Panc1 (cell line): ENCODE measurements around the gene C1orf141. TPM values are rescaled to one million over a fixed set of nuclear protein-coding genes. Genes with fewer than 3 reads are reported as not detected.

Experiments
- ATAC-seq: fragments of 200-7000 bp; cut with Tn5 transposase; 2 replicates; pipeline ENCODE4 v1.9.1; 2020; ENCODE audit warnings: mild to moderate bottlenecking, moderate library complexity
- BruUV-seq: library from RNA; stranded (reverse); fragments of 400-500 nt; replicated peaks from 2 replicates; lab custom pipeline; 2021; lab: Mats Ljungman, UMichigan
- CTCF ChIA-PET: fragments of 300-600 bp; sonication (Branson Sonifier 250); formaldehyde crosslinking; loops from one replicate; lab custom pipeline; 2022; ENCODE audit warnings: antibody characterized with exemption; lab: Charles Lee
- POLR2A ChIA-PET: fragments of 300-600 bp; sonication (Branson Sonifier 250); formaldehyde crosslinking; loops from one replicate; lab custom pipeline; 2022; ENCODE audit warnings: antibody characterized with exemption; lab: Charles Lee
- DNase-seq: peaks from one replicate; pipeline ENCODE4 v3.0.0-alpha.2; 2010; ENCODE audit warnings: low read depth, low spot score
- H3K27ac ChIP-seq: 2 replicates; pipeline ENCODE4 v1.5.1; 2011; ENCODE audit warnings: mild to moderate bottlenecking, low read length, inconsistent platforms
- H3K27me3 ChIP-seq: fragments of 200-500 bp; sonication (Bioruptor generic); 2 replicates; pipeline ENCODE4 v1.6.0; 2014; ENCODE audit warnings: low read length, inconsistent platforms; ENCODE audit not compliant: control insufficient read depth, insufficient read depth
- H3K36me3 ChIP-seq: fragments of 200-500 bp; sonication (Bioruptor generic); 2 replicates; pipeline ENCODE4 v1.5.1; 2014; ENCODE audit warnings: inconsistent platforms, mild to moderate bottlenecking, low read length, moderate library complexity; ENCODE audit not compliant: control insufficient read depth, insufficient read depth
- H3K4me1 ChIP-seq: 2 replicates; pipeline ENCODE4 v1.5.1; 2011; ENCODE audit warnings: inconsistent platforms, mild to moderate bottlenecking, low read length, moderate library complexity; ENCODE audit not compliant: control insufficient read depth, insufficient read depth
- H3K4me3 ChIP-seq, 2 experiments: 2 replicates each; pipeline ENCODE4 v1.5.1; 2011 to 2012; ENCODE audit warnings: low read depth in 2 of 2, low read length in 2 of 2, mild to moderate bottlenecking in 2 of 2, inconsistent platforms in 1 of 2, moderate library complexity in 1 of 2
- H3K9me3 ChIP-seq: fragments of 200-500 bp; sonication (Bioruptor generic); 2 replicates; pipeline ENCODE4 v1.5.1; 2014; ENCODE audit warnings: low read depth, mild to moderate bottlenecking, inconsistent platforms, low read length, moderate library complexity; ENCODE audit not compliant: control insufficient read depth, insufficient read depth
- POLR2AphosphoS5 ChIP-seq: IDR thresholded peaks from 2 replicates; pipeline ENCODE4 v1.6.1; 2012; ENCODE audit warnings: mild to moderate bottlenecking, low read depth, low read length, moderate library complexity
- REST ChIP-seq, 2 experiments: IDR thresholded peaks; 2 replicates each; pipeline ENCODE4 v1.6.1; 2011 to 2012; ENCODE audit warnings: low read depth in 2 of 2, control low read depth in 1 of 2, low read length in 1 of 2, mild to moderate bottlenecking in 1 of 2, moderate library complexity in 1 of 2; ENCODE audit not compliant: insufficient read depth in 1 of 2
- SIN3A ChIP-seq: IDR thresholded peaks from 2 replicates; pipeline ENCODE4 v1.6.1; 2012; ENCODE audit warnings: low read depth, mild to moderate bottlenecking, low read length, moderate library complexity, borderline replicate concordance; ENCODE audit not compliant: insufficient read depth
- TCF7L2 ChIP-seq: IDR thresholded peaks from 2 replicates; pipeline ENCODE4 v1.6.1; 2011; ENCODE audit warnings: mild to moderate bottlenecking, low read depth, low read length, inconsistent platforms
- in situ Hi-C: cut with HindIII; loops from 2 replicates; pipeline ENCODE4 v1.10.0; 2016; ENCODE audit warnings: low sequenced_read_pairs, low pct_unique_long_range_greater_than_20kb
- intact Hi-C: fragments of 100-400 bp; cut with micrococcal nuclease; formaldehyde crosslinking; loops from one replicate; pipeline ENCODE4 v1.10.0; 2022; ENCODE audit not compliant: unreplicated experiment
- total RNA-seq: library from RNA; stranded (reverse); gene quantifications from one replicate; pipeline ENCODE4 v1.2.1, GENCODE V29; 2021; ENCODE audit not compliant: unreplicated experiment
- TF ChIP-seq, protein P1 (sequence below): fragments of 450-650 bp; IDR thresholded peaks from 2 replicates; pipeline ENCODE4 v1.5.1; 2017; ENCODE audit warnings: mild to moderate bottlenecking

The C1orf141 gene
- total RNA-seq, 1 experiment from 2014 or later: not detected

DNA sequence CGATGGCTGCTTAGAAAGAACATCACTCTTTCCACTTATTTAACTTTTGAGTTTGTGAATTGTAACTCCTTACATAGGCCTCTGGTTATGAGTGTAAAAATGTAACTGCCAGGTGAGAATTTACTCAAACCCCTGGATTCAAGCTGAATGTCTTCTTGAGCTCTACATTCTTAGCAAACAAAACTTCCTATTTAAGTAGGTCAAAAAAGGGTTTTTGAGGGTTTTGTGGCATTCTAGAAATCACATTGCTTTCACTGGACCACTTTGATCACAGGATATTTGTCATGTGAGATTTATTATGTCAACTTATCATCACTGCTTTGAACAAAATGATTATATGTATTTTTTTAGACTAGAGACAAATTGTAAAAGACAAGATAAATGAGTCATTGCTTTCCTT is 37.2 kb upstream of the C1orf141 start:
- POLR2A ChIA-PET: no interaction called here
- in situ Hi-C loops: no loop called here
- ATAC-seq (no peak), DNase-seq (no peak)
- intact Hi-C loops: no loop called here
- Histone ChIP-seq H3K9me3 (no peaks in the 10 kb centered on the region), H3K4me3 (no peak overlapping the region), H3K4me1 (no peaks in the 10 kb centered on the region), H3K27me3 (no peaks in the 10 kb centered on the region), H3K27ac (no peak overlapping the region), H3K36me3 (no peaks in the 10 kb centered on the region)
- TF ChIP-seq, protein P1, sequence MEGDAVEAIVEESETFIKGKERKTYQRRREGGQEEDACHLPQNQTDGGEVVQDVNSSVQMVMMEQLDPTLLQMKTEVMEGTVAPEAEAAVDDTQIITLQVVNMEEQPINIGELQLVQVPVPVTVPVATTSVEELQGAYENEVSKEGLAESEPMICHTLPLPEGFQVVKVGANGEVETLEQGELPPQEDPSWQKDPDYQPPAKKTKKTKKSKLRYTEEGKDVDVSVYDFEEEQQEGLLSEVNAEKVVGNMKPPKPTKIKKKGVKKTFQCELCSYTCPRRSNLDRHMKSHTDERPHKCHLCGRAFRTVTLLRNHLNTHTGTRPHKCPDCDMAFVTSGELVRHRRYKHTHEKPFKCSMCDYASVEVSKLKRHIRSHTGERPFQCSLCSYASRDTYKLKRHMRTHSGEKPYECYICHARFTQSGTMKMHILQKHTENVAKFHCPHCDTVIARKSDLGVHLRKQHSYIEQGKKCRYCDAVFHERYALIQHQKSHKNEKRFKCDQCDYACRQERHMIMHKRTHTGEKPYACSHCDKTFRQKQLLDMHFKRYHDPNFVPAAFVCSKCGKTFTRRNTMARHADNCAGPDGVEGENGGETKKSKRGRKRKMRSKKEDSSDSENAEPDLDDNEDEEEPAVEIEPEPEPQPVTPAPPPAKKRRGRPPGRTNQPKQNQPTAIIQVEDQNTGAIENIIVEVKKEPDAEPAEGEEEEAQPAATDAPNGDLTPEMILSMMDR: no peak
- TF ChIP-seq POLR2AphosphoS5 (no peak), REST (IDR thresholded peaks at IDR 0.05; ENCODE audit: insufficient read depth in 1 of 2, low read depth in 2 of 2, low read length in 1 of 2) (no peak), TCF7L2 (no peak), SIN3A (no peak)
- BruUV-seq: no TSS peak
- CTCF ChIA-PET: no interaction called here

DNA sequence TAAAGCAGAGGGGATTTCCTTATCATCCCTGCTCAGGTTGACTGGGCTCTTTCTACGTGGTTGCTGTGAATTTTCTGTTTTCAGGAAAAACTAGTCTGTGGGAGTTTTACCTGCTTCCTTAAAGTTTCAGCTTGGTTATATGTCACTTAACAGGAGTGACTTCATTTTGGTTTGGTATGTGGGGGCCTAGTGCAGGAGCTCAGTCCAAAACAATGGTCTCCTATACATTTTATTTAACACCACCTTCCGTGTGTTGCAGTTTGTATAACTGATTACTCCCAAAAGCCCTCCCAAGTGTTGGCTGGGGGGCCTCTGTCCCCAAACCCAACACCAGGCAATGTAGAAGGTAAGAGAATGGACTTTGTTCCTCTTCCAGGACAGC is 36.8 kb upstream of the C1orf141 start:
- no peaks in the 10 kb centered on the region for H3K9me3 ChIP-seq
- intact Hi-C loops: no loop called here
- BruUV-seq: no TSS peak
- no peaks in the 10 kb centered on the region for H3K4me1 ChIP-seq
- ChIA-PET CTCF (no interaction called here), POLR2A (no interaction called here)
- TF ChIP-seq SIN3A (no peak), TCF7L2 (no peak), POLR2AphosphoS5 (no peak), REST (IDR thresholded peaks at IDR 0.05; ENCODE audit: insufficient read depth in 1 of 2, low read depth in 2 of 2, low read length in 1 of 2) (no peak)
- TF ChIP-seq, protein P1: no peak
- H3K36me3 ChIP-seq: no peaks in the 10 kb centered on the region
- H3K27me3 ChIP-seq: no peaks in the 10 kb centered on the region
- H3K27ac ChIP-seq: no peak overlapping the region
- DNase-seq (no peak), ATAC-seq (no peak)
- in situ Hi-C loops: no loop called here
- no peak overlapping the region for H3K4me3 ChIP-seq
